Measurements from ENCODE around the gene C1QL4. TPM values are rescaled to one million over a fixed set of nuclear protein-coding genes. Genes with fewer than 3 reads are reported as not detected.

Gene C1QL4
- total RNA-seq, 2 donors from 2014 or later, result not detected

GRCh38 chr12:49352351-49352750, 15.4 kb upstream of the C1QL4 start:
- ATAC-seq (no peak), DNase-seq (no peak)
- intact Hi-C loops (cut with DNase I, micrococcal nuclease), result no loop called here

GRCh38 chr12:49349266-49349665, 12.3 kb upstream of the C1QL4 start:
- intact Hi-C loops (cut with DNase I, micrococcal nuclease), result loop anchor here in 1 of 2 donors (10.0 kb wide), 1 partner anchor 166 kb away; no protein-coding TSS in a partner anchor
- no peak for ATAC-seq
- no peak for DNase-seq

GRCh38 chr12:49348781-49349180, 11.8 kb upstream of the C1QL4 start:
- DNase-seq, result no peak
- intact Hi-C loops (cut with DNase I, micrococcal nuclease), result loop anchor here in 1 of 2 donors (10.0 kb wide), 1 partner anchor 166 kb away; no protein-coding TSS in a partner anchor
- no peak for ATAC-seq

- peak; percentile 89 to 94 for DNase-seq
- intact Hi-C loops (cut with DNase I, micrococcal nuclease), result loop anchor here in 1 of 2 donors (10.0 kb wide), 1 partner anchor 167 kb away; no protein-coding TSS in a partner anchor
- ATAC-seq, result peak; percentile 92
Observed at GRCh38 chr12:49347311-49348193, 10.6 kb upstream of the C1QL4 start.

GRCh38 chr12:49346659-49347310, 9.8 kb upstream of the C1QL4 start, which contains the start of gene DNAJC22:
TSS of gene DNAJC22 (plus strand) at chr12:49346888. CDS start at chr12:49348873, 1,985 bp downstream.
- peak; percentile 28 for ATAC-seq
- intact Hi-C loops (cut with DNase I, micrococcal nuclease), result loop anchor here in 1 of 2 donors (10.0 kb wide), 1 partner anchor 168 kb away; no protein-coding TSS in a partner anchor
- DNase-seq, result peak in 1 of 2 donors; percentile 52

- intact Hi-C loops (cut with DNase I, micrococcal nuclease), result loop anchor here in 1 of 2 donors (10.0 kb wide), 1 partner anchor 169 kb away; no protein-coding TSS in a partner anchor
- ATAC-seq (no peak), DNase-seq (no peak)
Observed at GRCh38 chr12:49345825-49346658, 9.1 kb upstream of the C1QL4 start.

GRCh38 chr12:49345051-49345824, 8.2 kb upstream of the C1QL4 start:
- ATAC-seq (no peak), DNase-seq (peak in 1 of 2 donors; percentile 48)
- intact Hi-C loops (cut with DNase I, micrococcal nuclease), result loop anchor here in 1 of 2 donors (10.0 kb wide), 1 partner anchor 170 kb away; no protein-coding TSS in a partner anchor

DNA sequence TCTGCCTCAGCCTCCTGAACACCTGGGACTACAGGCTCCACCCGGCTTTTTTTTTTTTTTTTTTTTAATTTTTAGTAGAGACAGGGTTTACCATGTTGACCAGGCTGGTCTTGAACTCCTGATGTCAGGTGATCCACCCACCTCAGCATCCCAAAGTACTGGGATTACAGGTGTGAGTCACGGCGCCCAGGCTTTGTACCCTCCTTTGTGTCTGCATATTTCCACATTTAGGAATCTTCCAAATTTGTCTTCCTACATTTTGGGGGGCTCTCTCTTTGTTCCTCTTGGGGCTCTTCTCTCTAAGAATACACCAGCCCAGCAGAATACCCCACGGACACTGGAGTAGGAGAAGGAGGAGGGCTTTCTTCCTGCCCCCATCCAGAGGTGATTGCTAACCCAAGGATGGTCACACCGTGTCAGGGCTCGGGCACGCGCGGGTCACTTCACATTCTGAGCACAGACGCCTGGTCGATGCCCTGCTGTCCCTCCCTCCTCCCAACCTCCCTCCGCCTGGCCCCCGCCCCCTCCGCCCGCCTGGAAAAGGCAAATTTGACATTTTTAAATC, 7.6 kb upstream of the C1QL4 start:
- intact Hi-C loops (cut with DNase I, micrococcal nuclease), result loop anchor here in 1 of 2 donors (10.0 kb wide), 1 partner anchor 170 kb away; no protein-coding TSS in a partner anchor
- ATAC-seq (no peak), DNase-seq (no peak)

GRCh38 chr12:49342914-49343731, 6.1 kb upstream of the C1QL4 start:
- DNase-seq (no peak), ATAC-seq (no peak)
- intact Hi-C loops (cut with DNase I, micrococcal nuclease), result loop anchor here in 1 of 2 donors (10.0 kb wide), 1 partner anchor 172 kb away; no protein-coding TSS in a partner anchor

DNA sequence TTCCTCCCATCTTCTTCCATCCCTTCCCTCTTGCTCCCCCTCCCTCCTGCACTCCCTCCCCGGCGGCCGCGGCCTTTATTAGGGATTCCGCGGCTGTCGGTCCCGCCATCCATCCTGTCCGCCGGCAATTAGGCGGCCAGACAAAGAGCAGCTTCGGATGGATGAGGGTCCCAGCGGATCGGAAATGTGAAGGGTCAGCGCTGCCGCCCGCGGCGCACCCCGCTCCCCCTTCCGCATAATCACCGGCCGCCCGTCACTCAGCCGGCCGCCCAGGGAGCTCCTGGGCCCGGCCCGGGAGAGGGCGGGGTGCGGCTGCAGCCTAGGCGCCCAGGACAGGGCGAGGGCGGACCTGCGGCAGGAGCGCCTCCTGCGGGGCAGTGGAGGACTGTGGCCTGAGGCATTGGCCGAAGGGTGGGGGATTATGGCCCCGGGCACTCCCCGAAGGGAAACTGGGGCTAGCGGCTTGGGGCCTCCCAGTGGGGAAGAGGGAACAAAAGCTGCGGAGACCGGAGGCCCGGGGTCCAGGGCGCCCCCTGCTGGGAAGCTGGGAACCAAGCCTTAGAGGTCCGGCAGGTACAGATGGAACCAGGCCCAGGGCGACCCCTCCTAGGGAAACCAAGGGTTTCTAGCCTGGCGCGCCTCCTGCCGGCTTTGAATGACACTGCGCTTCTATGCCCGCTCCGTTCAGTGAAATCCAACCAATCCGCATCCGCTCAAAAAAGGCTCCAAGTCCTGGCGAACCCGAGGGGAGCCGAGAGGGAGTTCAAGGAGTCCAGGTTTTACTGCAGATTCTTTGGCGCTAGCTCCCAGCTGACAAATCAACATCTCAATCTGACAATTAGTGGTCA, 5.3 kb upstream of the C1QL4 start:
- intact Hi-C loops (cut with DNase I, micrococcal nuclease), result loop anchor here in 1 of 2 donors (10.0 kb wide), 1 partner anchor 173 kb away; no protein-coding TSS in a partner anchor
- DNase-seq, result peak; percentile 80 to 86
- peak; percentile 66 for ATAC-seq

DNA sequence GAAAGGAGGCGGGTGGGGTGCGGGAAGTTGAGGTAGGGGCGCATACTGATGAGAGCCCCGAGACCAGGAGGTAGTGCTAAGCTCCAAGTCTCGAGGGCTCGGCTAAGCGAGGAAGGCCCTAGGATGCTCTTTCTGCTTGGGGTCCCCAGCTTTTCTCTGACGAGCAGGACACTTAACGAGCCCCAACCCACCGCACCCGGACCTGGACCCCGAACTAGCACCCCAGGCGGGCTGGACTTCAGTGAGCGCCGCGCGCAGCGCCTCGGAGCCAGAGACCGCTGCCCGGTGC, 4.7 kb upstream of the C1QL4 start:
- ATAC-seq (no peak), DNase-seq (no peak)
- intact Hi-C loops (cut with DNase I, micrococcal nuclease), result loop anchor here in 1 of 2 donors (10.0 kb wide), 1 partner anchor 173 kb away; no protein-coding TSS in a partner anchor

- DNase-seq (no peak), ATAC-seq (no peak)
- intact Hi-C loops (cut with DNase I, micrococcal nuclease), result loop anchor here in 1 of 2 donors (10.0 kb wide), 1 partner anchor 174 kb away; no protein-coding TSS in a partner anchor
Observed at GRCh38 chr12:49340971-49341776, 4.2 kb upstream of the C1QL4 start.

DNA sequence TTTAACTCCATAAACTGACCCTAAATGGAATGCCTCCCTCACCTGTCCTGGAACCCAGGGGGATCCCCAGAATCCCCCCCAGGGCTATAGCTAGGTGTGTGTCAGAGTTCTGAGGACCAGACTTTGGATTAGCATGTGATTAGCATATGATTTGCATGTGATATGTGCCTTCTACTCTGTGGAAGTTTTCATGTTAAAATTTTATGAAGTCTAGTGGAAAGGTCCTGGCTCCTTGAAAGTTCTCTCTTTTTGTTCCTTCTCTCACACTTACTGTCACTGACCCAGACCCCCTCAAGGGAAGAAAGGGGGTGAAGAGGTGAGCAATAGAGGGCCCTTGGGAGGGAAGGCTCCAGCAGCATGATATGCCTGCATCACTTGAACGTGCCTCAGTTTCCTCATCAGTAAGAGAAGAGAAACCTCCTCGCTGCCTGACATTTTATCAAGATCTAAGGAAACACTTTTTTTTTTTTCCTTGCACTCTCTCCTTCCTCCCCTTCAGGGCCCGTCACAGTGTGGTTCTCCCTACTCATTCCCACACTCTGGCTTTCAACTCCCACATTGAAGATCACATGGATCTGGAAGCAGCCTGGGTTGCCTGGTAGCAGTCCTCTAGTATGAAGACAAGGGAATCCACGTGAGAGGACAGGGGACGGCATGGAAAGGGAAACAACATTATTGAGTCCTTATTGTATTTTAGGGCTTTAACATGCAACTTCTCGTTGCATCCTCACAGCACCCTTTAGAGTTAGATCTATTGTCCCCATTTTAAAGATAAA, 3.3 kb upstream of the C1QL4 start:
- intact Hi-C loops (cut with DNase I, micrococcal nuclease), result loop anchor here in 1 of 2 donors (10.0 kb wide), 1 partner anchor 175 kb away; no protein-coding TSS in a partner anchor

DNA sequence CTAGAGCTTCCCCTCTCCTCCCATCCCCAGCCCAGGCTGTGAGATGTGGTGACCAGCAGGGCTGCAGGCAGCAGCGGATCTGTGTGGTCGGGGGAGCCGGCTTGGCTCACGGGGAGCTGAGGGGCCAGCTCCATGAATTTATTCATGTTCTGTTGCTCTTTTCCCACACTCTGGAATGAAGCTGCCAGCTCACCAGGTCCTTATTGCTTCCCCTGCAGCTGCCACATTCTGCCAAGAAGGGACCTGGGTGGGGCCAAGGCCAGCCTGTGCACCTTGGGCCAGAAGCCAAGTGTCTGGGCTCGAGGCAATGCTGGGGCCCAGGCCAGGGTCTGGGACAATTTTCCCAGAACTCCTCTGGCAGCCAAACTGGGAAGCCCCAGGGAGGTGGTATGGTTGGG, 2.5 kb upstream of the C1QL4 start:
- intact Hi-C loops (cut with DNase I, micrococcal nuclease), result loop anchor here in 1 of 2 donors (5.0 kb wide), 1 partner anchor 52 kb away; no protein-coding TSS in a partner anchor
- ATAC-seq (peak; percentile 64), DNase-seq (peak; percentile 79 to 81)

More for the DNA sequence above, 3.3 kb upstream of the C1QL4 start:
- DNase-seq (no peak), ATAC-seq (no peak)

Data from left colon (tissue), 2 donors.